ENCODE data around the gene PARP16. TPM values are rescaled to one million over a fixed set of nuclear protein-coding genes. Genes with fewer than 3 reads are reported as not detected.

The PARP16 gene
- total RNA-seq, 4 donors from 2014 or later: 11.2 to 19.0 (median 14.6) TPM

DNA sequence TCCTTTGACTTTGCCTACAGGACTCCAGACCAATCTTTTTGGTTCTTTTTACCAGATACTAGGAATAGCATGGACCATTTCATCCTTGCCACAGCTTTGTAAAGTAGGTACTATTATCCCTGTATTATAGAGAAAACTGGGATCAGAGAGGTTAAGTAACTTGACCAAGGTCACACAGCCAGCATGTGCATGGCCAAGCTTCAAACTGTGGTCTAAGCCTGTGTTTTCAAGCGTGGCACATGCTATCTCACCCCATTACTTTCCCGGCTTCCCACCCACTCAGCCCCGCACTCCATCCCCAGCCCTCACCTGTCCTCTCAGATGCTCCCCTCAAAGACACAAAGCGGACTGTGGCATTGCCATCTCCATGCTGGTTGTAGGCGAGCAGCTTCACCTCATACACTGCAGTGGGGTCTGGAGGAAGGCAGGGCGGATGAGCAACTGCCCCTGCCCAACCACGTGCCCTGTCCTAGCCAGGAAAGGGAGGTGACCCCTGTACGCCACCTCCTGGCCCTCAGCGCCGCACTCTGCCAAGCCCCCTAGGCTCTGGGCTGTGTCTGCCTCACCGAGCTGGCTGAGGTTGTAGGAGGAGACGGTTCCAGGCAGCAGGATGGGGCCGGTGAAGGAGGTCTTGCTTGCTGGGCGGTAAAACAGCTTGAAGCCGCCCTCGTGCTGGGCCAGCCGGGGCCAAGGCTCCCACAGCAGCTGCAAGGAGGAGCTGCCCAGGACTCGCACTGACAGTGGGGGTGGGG, 43.5 kb upstream of the PARP16 start:
- TF ChIP-seq POLR2AphosphoS5 (IDR thresholded peaks at IDR 0.05) (no peak), POLR2A (IDR thresholded peaks at IDR 0.05; ENCODE audit: low read depth) (no peak), EP300 (IDR thresholded peaks at IDR 0.05) (no peak)
- TF ChIP-seq, protein P1, sequence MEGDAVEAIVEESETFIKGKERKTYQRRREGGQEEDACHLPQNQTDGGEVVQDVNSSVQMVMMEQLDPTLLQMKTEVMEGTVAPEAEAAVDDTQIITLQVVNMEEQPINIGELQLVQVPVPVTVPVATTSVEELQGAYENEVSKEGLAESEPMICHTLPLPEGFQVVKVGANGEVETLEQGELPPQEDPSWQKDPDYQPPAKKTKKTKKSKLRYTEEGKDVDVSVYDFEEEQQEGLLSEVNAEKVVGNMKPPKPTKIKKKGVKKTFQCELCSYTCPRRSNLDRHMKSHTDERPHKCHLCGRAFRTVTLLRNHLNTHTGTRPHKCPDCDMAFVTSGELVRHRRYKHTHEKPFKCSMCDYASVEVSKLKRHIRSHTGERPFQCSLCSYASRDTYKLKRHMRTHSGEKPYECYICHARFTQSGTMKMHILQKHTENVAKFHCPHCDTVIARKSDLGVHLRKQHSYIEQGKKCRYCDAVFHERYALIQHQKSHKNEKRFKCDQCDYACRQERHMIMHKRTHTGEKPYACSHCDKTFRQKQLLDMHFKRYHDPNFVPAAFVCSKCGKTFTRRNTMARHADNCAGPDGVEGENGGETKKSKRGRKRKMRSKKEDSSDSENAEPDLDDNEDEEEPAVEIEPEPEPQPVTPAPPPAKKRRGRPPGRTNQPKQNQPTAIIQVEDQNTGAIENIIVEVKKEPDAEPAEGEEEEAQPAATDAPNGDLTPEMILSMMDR (IDR thresholded peaks at IDR 0.05): no peak
- Histone ChIP-seq H3K27me3 (peaks cover 0 to 11% (median 0%) of the 10 kb centered on the region in 4 donors), H3K4me1 (peaks cover 0 to 4% (median 0%) of the 10 kb centered on the region in 4 donors), H3K4me3 (no peak overlapping the region), H3K36me3 (no peaks in the 10 kb centered on the region), H3K9me3 (no peaks in the 10 kb centered on the region), H3K27ac (replicated peaks in 1 of 4) (no peak overlapping the region)
- intact Hi-C loops (cut with DNase I): no loop called here
- 89% methylated on average over 15 of the region's 18 CpGs for WGBS
- no peak for DNase-seq (ENCODE audit: extremely low spot score)

DNA sequence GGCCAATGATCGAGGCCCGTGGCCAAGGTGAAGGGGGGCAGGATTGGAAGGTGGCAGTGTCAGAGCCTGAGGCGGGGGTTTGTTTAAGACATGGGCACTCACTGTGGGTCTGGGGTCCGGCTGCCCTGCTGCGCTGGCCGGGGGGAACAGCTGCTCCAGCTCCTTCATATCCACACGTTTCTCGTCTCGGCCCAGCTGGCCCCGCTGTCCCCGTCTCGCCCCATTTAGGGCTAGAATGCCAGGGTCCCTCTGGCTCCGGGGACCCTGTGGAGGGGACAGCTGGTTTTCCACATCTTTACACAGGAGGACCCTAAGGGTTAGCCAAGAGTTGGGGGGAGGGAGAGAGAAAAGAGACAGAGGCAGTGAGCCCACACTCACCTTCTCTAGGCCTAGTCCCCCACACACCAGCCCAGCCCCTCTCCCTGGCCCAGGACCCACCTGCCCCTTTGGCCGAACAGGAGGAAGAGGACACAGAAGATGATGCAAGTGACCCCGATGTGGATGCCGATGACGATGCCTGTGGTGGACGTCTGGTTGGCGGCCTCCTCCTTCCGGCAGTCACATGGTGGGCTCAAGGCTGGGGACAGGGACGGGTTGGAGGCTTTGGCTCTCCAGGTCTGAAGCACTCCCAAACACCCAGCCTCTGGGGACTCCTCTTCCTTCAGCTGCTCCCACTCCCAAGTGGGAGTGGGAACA, 42.8 kb upstream of the PARP16 start:
- Histone ChIP-seq H3K9me3 (no peaks in the 10 kb centered on the region), H3K4me3 (no peak overlapping the region), H3K27ac (replicated peaks in 1 of 4) (no peak overlapping the region), H3K36me3 (no peaks in the 10 kb centered on the region), H3K27me3 (peaks cover 0 to 8% (median 0%) of the 10 kb centered on the region in 4 donors), H3K4me1 (peaks cover 0 to 4% (median 0%) of the 10 kb centered on the region in 4 donors)
- no peak for DNase-seq (ENCODE audit: extremely low spot score)
- TF ChIP-seq POLR2AphosphoS5 (IDR thresholded peaks at IDR 0.05) (no peak), POLR2A (IDR thresholded peaks at IDR 0.05; ENCODE audit: low read depth) (no peak), EP300 (IDR thresholded peaks at IDR 0.05) (no peak)
- TF ChIP-seq, protein P1 (IDR thresholded peaks at IDR 0.05): no peak
- WGBS: 93% methylated on average over 21 of the region's 21 CpGs
- intact Hi-C loops (cut with DNase I): no loop called here

DNA sequence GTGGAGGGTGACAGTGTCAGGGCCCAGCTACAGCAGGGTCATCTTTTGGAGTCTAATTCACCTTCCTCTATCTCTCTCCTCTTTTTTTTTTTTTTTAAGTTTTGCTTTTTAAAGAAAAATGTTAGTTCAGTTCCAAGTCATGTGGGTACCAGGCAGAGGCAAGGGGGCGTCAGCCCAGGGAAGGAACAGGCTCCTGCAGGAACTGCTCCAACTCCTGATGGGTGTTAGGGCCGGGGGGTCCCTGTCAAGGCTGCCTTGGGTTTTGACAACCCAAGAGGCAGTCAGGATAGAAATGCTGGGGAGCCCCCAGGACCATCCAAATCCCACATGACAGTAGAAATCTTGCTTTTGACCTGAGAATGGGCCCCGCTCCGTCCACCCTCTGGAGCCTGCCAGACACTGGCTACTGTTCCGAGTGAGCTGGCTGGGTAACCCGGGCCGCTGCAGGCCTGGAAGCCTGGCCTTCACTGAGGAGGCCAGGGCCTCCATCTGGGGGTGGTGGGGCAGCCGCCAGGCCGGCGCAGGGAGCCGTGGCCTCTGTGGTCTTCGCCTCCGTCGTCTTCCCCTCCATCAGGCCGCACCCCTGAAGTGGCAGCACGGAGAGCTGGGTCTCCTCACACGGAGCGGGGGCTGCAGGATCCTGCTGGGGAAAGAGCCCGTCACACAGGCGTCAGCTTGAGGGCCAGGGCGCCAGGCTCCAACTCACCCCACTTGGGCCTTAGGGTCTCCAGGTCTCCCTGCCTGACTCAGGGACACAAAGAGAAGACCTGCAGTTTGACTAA, 42.0 kb upstream of the PARP16 start:
- TF ChIP-seq POLR2AphosphoS5 (IDR thresholded peaks at IDR 0.05) (no peak), POLR2A (IDR thresholded peaks at IDR 0.05; ENCODE audit: low read depth) (no peak)
- TF ChIP-seq, protein P1 (IDR thresholded peaks at IDR 0.05): no peak
- Histone ChIP-seq H3K9me3 (no peaks in the 10 kb centered on the region), H3K4me3 (no peak overlapping the region), H3K27ac (replicated peaks in 1 of 4) (no peak overlapping the region), H3K36me3 (no peaks in the 10 kb centered on the region), H3K4me1 (peaks cover 0 to 4% (median 0%) of the 10 kb centered on the region in 4 donors), H3K27me3 (peaks cover 0 to 5% (median 0%) of the 10 kb centered on the region in 4 donors)
- 89% methylated on average over 9 of the region's 21 CpGs for WGBS
- DNase-seq (ENCODE audit: extremely low spot score): no peak
- intact Hi-C loops (cut with DNase I): no loop called here

DNA sequence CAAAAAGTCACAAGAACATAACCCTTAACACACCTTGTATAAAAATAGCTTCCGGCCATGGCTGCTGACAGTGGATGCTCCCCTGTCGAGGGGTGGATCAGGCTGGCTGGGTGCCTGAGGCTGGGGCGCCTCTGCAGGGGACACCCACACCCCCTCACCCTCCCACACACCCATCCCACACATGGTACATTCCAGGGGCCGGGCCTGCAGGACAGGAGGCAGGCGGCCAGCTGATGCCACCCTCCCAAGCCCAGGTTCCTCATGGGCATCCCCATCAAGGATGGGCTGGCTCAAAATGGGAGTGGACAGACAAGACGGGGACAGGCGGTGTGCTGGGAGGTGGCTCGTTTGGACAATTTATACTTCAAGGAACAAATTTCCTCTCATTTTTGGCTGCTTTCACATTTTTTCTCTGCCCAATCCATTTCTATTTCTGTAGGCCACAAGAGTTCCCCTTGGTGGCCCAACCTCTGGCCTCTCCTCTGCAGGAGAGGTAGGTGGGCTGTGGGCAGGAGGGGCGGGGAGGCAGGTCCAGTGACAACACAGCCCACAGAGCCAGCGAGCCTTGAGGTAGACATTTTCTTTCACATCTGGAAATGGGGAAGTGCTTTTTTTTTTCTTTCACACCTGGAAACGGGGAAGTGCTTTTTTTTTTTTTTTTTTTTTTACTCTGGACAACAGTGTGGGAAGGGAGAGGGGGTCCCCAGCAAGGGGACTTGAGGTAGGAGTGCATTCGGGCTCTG, 41.1 kb upstream of the PARP16 start:
- peaks cover 0 to 9% (median 4%) of the 10 kb centered on the region in 4 donors for H3K4me1 ChIP-seq
- H3K9me3 ChIP-seq: no peaks in the 10 kb centered on the region
- peaks cover 0 to 3% (median 0%) of the 10 kb centered on the region in 4 donors for H3K27me3 ChIP-seq
- WGBS: 87% methylated on average over 12 of the region's 12 CpGs
- intact Hi-C loops (cut with DNase I): no loop called here
- TF ChIP-seq POLR2A (IDR thresholded peaks at IDR 0.05; ENCODE audit: low read depth) (no peak), POLR2AphosphoS5 (IDR thresholded peaks at IDR 0.05) (no peak), EP300 (IDR thresholded peaks at IDR 0.05) (no peak)
- TF ChIP-seq, protein P1 (IDR thresholded peaks at IDR 0.05): no peak
- no peak overlapping the region for H3K4me3 ChIP-seq
- no peak overlapping the region for H3K27ac ChIP-seq (replicated peaks in 1 of 4)
- no peak for DNase-seq (ENCODE audit: extremely low spot score)
- H3K36me3 ChIP-seq: no peaks in the 10 kb centered on the region

All from esophagus muscularis mucosa (tissue), 4 donors.